NB4 (cell line): Measurements from ENCODE around the gene ASIC3.

Source experiments
- DNase-seq: peaks from one replicate; pipeline ENCODE4 v3.0.0; 2010; ENCODE audit warnings: low read depth
- H3K4me3 ChIP-seq: one replicate; pipeline ENCODE4 v1.5.1; 2011; ENCODE audit warnings: mild to moderate bottlenecking, low read depth, low read length, moderate library complexity
- MYC ChIP-seq: IDR thresholded peaks from 2 replicates; pipeline ENCODE4 v1.6.1; 2011; ENCODE audit warnings: low read depth, low read length
- POLR2A ChIP-seq: IDR thresholded peaks from 2 replicates; pipeline ENCODE4 v1.6.1; 2011; ENCODE audit warnings: mild to moderate bottlenecking; ENCODE audit not compliant: insufficient read length; ENCODE audit errors: extremely low read depth
- TF ChIP-seq, protein P1 (sequence below): IDR thresholded peaks from 2 replicates; pipeline ENCODE4 v1.6.1; 2011; ENCODE audit warnings: low read depth, low read length
- TF ChIP-seq, protein P2 (sequence below): IDR thresholded peaks from one replicate; pipeline ENCODE4 v1.5.1; 2012; ENCODE audit warnings: low read depth, low read length

The ASIC3 gene

DNA sequence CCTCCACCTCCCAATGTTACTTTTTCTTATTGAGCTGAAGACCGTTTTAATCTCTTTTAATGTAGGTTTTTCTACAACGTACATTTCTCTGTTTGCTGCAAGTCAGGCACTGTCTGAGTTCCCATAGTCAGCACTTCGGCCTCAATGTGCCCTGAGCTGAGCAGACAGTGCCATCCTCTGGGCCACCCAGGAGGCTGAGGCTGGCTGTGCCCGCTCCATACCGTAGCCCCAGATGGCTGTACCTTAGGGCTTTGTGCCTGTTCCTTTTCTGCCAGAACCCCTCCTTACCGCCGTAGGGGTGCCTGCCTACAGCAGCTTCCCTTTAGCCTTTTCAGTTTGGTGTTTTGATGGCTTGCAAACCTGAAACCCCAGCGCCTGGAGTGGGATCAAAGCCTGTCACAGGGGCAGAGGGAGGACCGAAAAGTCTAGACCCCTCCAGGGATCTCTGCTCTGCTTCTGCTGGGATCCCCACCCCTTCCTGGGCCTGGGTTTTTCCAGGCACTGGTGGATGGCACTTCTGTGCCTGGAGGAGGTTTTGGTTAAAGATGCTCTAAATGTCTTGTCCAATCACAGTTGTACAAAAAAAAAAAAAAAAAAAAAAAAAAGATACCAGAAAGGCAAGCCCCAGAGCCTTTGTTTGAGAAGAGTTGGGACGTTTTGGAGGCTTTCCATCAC, 46.9 kb downstream of the ASIC3 start:
- no peak for TF ChIP-seq POLR2A
- TF ChIP-seq, protein P1, sequence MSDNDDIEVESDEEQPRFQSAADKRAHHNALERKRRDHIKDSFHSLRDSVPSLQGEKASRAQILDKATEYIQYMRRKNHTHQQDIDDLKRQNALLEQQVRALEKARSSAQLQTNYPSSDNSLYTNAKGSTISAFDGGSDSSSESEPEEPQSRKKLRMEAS, result no peak
- TF ChIP-seq, protein P2, sequence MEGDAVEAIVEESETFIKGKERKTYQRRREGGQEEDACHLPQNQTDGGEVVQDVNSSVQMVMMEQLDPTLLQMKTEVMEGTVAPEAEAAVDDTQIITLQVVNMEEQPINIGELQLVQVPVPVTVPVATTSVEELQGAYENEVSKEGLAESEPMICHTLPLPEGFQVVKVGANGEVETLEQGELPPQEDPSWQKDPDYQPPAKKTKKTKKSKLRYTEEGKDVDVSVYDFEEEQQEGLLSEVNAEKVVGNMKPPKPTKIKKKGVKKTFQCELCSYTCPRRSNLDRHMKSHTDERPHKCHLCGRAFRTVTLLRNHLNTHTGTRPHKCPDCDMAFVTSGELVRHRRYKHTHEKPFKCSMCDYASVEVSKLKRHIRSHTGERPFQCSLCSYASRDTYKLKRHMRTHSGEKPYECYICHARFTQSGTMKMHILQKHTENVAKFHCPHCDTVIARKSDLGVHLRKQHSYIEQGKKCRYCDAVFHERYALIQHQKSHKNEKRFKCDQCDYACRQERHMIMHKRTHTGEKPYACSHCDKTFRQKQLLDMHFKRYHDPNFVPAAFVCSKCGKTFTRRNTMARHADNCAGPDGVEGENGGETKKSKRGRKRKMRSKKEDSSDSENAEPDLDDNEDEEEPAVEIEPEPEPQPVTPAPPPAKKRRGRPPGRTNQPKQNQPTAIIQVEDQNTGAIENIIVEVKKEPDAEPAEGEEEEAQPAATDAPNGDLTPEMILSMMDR, result no peak
- TF ChIP-seq MYC, result no peak
- no peak overlapping the region for H3K4me3 ChIP-seq
- DNase-seq, result no peak

DNA sequence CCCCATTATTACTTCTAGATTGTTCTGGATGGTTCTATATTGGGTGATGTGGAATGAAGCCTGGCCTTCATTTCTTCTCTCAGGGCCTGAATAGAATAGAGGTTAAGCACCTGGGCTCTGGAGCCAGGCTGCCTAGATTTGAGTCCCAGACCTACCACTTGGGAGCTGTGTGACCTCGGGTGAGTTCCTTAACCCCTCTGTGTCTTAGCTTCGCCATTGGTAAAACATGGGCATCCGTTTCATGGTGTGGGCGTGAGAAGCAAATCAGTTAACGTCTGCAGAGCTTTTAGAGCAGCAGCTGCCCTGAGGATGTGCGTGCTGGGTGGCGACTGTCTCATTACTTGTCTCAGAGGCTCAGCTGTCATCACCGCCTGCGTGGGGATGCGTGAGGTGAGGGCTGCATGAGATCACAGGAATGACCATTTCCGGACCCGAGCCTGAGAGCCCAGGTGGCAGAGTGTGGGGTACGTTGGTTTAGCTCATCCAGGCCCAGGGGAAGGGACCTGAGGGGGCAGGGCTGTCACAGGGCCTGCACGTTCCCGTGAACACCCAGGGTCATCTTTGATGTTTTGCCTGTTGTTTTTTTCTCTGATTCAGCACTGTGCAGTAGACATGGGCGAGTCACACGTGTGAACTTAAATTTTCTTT, 47.6 kb downstream of the ASIC3 start:
- no peak for TF ChIP-seq POLR2A
- TF ChIP-seq, protein P2, result no peak
- no peak for TF ChIP-seq MYC
- TF ChIP-seq, protein P1, result no peak
- no peak overlapping the region for H3K4me3 ChIP-seq
- DNase-seq, result no peak

DNA sequence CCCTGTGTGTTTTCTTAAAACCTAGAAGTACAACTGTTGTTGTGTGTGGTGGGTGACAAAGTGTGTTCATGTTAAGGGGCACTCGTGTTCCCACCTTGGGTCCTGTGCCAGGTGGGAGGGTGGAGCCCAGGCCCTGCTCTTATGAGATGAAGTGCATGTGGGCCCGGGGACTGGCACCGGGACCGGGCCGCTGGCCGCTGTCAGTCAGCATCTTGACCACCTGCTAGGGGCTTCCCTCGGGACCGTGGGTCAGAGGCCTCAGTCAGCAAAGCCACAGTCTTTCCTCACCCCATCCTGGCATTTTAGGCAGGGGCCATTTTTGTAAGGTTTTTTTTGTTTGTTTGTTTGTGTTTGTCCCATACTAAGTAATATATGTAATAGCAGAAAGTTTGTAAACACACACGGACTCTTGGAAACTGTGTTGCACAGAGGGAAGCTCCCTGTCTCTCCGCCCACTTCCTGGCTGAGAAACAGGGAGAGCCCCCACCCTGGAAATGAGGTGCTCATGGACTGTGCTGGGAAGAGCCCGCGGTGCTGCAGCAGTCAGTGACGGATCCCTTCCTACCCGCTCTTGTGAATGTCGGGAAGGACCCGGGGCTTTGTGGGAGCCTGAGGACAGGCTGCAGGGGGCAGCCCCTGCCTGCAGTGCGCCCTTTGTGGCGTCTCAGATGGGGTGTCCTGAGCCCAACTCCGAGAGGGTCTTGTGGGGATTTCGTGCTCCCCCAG, 51.3 kb downstream of the ASIC3 start:
- no peak for DNase-seq
- no peak overlapping the region for H3K4me3 ChIP-seq
- TF ChIP-seq, protein P2, result no peak
- TF ChIP-seq, protein P1, result no peak
- TF ChIP-seq POLR2A (no peak), MYC (no peak)

DNA sequence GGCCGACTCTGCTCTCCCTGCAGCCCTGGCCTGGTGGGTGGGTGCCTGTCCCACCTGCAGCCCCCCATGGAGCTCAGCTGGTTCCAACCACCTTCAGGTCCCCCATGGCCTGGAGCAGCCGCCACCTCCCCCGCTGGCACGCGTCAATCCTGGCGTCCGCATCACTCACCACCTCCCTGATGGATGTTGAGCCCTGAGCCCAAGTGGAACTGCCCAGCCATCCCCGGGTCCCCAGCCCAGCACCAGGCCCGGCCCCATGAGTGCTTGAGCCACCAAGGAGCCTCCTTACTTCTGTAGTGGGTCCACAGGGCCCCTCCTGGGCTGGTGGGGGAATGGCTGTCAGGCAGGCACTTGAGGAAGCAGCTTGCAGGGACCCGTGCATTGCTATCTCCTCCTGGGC, 52.6 kb downstream of the ASIC3 start:
- no peak for DNase-seq
- no peak overlapping the region for H3K4me3 ChIP-seq
- TF ChIP-seq MYC (no peak), POLR2A (no peak)
- TF ChIP-seq, protein P2, result no peak
- TF ChIP-seq, protein P1, result no peak

DNA sequence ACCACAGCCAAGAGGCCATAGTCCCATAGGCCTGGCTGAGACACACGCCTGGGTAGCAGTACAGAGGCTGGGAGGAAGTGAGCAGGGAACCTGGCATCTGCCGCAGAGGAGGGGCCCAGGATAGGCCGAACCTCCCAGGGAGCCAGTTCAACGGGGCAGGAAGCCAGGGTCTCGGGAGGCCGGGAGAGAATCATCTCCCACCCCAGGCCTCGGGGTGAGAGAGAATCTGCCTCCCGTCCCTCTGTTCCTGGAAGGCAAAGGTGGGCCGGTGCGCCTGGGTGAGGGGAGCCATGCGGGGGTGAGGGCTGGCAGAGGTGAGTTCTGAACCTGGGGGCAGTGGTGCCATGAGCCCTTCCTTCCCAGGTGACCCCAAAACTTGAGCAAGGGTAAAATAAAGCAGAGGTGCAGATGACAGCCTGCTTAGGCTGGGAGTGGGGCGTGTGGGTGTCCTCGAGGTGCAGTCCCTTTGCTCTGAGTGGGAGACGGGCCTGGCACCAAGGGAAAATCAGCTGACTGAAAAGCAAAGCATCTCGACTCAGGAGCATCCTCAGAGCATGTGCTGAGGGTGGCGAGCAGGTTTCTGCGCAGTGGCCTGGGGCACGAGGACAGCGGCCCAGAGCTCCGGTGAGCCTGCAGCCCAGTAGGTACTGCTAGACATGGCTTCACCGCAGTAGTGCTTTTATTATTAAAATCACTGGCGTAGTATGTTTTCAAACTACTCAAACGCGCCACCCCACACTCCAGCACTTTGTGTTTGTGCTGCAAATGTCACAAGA, 53.5 kb downstream of the ASIC3 start:
- no peak for DNase-seq
- H3K4me3 ChIP-seq, result no peak overlapping the region
- TF ChIP-seq, protein P2, result no peak
- TF ChIP-seq POLR2A (no peak), MYC (no peak)
- TF ChIP-seq, protein P1, result no peak
